ENCODE measurements around the gene RXFP1. TPM values are rescaled to one million over a fixed set of nuclear protein-coding genes. Genes with fewer than 3 reads are reported as not detected.

RXFP1 gene
- total RNA-seq, 4 donors from 2014 or later = not detected

DNA sequence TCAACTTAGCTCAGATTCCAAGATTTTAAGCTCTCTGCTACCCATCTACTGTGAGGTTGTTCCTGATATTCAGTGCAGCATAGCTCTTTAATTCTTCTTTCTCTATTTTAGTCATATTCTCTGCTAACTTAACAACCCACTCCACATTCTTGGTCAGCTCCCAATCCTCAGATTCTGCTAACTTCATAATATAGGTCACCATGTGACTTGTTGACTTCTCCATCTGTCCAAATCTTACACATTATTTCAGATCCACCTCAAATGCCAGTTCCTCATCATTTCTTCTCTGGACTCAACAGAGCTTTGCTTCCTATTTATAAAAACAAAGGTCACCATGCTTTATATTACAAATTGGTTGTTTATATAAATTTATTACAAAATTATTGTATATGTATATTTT is 29.3 kb upstream of the RXFP1 start:
- in situ Hi-C loops (cut with MboI; ENCODE audit: low sequenced_read_pairs in 4 of 4) (no loop called here), intact Hi-C loops (cut with DNase I; ENCODE audit: low total_unique reads) (no loop called here)
- Histone ChIP-seq H3K27ac (no peak overlapping the region), H3K27me3 (no peaks in the 10 kb centered on the region), H3K4me1 (no peaks in the 10 kb centered on the region), H3K36me3 (no peaks in the 10 kb centered on the region), H3K4me3 (no peak overlapping the region), H3K9me3 (no peaks in the 10 kb centered on the region)
- no peak for ATAC-seq
- TF ChIP-seq, protein P1, sequence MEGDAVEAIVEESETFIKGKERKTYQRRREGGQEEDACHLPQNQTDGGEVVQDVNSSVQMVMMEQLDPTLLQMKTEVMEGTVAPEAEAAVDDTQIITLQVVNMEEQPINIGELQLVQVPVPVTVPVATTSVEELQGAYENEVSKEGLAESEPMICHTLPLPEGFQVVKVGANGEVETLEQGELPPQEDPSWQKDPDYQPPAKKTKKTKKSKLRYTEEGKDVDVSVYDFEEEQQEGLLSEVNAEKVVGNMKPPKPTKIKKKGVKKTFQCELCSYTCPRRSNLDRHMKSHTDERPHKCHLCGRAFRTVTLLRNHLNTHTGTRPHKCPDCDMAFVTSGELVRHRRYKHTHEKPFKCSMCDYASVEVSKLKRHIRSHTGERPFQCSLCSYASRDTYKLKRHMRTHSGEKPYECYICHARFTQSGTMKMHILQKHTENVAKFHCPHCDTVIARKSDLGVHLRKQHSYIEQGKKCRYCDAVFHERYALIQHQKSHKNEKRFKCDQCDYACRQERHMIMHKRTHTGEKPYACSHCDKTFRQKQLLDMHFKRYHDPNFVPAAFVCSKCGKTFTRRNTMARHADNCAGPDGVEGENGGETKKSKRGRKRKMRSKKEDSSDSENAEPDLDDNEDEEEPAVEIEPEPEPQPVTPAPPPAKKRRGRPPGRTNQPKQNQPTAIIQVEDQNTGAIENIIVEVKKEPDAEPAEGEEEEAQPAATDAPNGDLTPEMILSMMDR (IDR thresholded peaks at IDR 0.05 in 4 of 5, conservative IDR thresholded peaks at IDR 0.05 in 1 of 5) = no peak
- TF ChIP-seq POLR2A (IDR thresholded peaks at IDR 0.05) = no peak
- no peak for DNase-seq

- no peak overlapping the region for H3K27ac ChIP-seq
- in situ Hi-C loops (cut with MboI; ENCODE audit: low sequenced_read_pairs in 4 of 4) (no loop called here), intact Hi-C loops (cut with DNase I; ENCODE audit: low total_unique reads) (loop anchor here (2.0 kb wide), 1 partner anchor 129 kb away; no protein-coding TSS in a partner anchor)
- no peaks in the 10 kb centered on the region for H3K27me3 ChIP-seq
- ATAC-seq = no peak
- no peaks in the 10 kb centered on the region for H3K9me3 ChIP-seq
- H3K4me3 ChIP-seq = no peak overlapping the region
- H3K36me3 ChIP-seq = no peaks in the 10 kb centered on the region
- DNase-seq = no peak
- TF ChIP-seq, protein P1 (IDR thresholded peaks at IDR 0.05 in 4 of 5, conservative IDR thresholded peaks at IDR 0.05 in 1 of 5) = peak in 2 of 5 experiments; percentile 20 to 32
- TF ChIP-seq POLR2A (IDR thresholded peaks at IDR 0.05) = no peak
- no peaks in the 10 kb centered on the region for H3K4me1 ChIP-seq
Observed at GRCh38 chr4:158496030-158496741, 25.5 kb upstream of the RXFP1 start.

DNA sequence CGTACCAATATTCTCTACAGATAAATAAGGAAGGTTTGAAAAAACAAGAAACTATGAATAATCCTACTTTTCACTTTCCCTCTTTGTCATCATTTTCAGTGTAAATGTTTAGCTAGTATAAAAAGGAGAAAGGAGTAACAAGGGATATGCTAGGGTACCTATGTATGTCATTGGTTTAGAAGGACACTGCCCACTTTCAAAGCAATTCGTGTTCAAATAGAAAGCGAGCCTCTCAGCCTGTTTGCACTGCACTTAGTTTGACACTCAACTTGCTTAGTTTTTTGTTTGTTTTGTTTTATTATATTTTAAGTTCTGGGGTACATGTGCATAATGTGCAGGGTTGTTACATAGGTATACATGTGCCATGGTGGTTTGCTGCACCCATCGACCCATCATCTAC is 21.6 kb upstream of the RXFP1 start:
- no peaks in the 10 kb centered on the region for H3K27me3 ChIP-seq
- H3K9me3 ChIP-seq = no peaks in the 10 kb centered on the region
- H3K27ac ChIP-seq = no peak overlapping the region
- ATAC-seq (no peak), DNase-seq (no peak)
- H3K4me3 ChIP-seq = no peak overlapping the region
- TF ChIP-seq, protein P1 (IDR thresholded peaks at IDR 0.05 in 4 of 5, conservative IDR thresholded peaks at IDR 0.05 in 1 of 5) = no peak
- TF ChIP-seq POLR2A (IDR thresholded peaks at IDR 0.05) = no peak
- no peaks in the 10 kb centered on the region for H3K36me3 ChIP-seq
- intact Hi-C loops (cut with DNase I; ENCODE audit: low total_unique reads) = no loop called here
- H3K4me1 ChIP-seq = no peaks in the 10 kb centered on the region
- in situ Hi-C loops (cut with MboI; ENCODE audit: low sequenced_read_pairs in 4 of 4) = no loop called here

- H3K4me3 ChIP-seq = no peak overlapping the region
- TF ChIP-seq, protein P1 (IDR thresholded peaks at IDR 0.05 in 4 of 5, conservative IDR thresholded peaks at IDR 0.05 in 1 of 5) = no peak
- no peak for TF ChIP-seq POLR2A (IDR thresholded peaks at IDR 0.05)
- H3K9me3 ChIP-seq = no peaks in the 10 kb centered on the region
- in situ Hi-C loops (cut with MboI; ENCODE audit: low sequenced_read_pairs in 4 of 4) (no loop called here), intact Hi-C loops (cut with DNase I; ENCODE audit: low total_unique reads) (no loop called here)
- H3K36me3 ChIP-seq = no peaks in the 10 kb centered on the region
- ATAC-seq = no peak
- no peak for DNase-seq
- no peak overlapping the region for H3K27ac ChIP-seq
- H3K4me1 ChIP-seq = no peaks in the 10 kb centered on the region
- no peaks in the 10 kb centered on the region for H3K27me3 ChIP-seq
Observed at GRCh38 chr4:158513256-158513655, 8.4 kb upstream of the RXFP1 start.

- no peak overlapping the region for H3K4me3 ChIP-seq
- no peaks in the 10 kb centered on the region for H3K36me3 ChIP-seq
- no peak overlapping the region for H3K27ac ChIP-seq
- H3K27me3 ChIP-seq = no peaks in the 10 kb centered on the region
- no peak for DNase-seq
- in situ Hi-C loops (cut with MboI; ENCODE audit: low sequenced_read_pairs in 4 of 4) = no loop called here
- ATAC-seq = no peak
- intact Hi-C loops (cut with DNase I; ENCODE audit: low total_unique reads) = no loop called here
- no peaks in the 10 kb centered on the region for H3K4me1 ChIP-seq
- TF ChIP-seq, protein P1 (IDR thresholded peaks at IDR 0.05 in 4 of 5, conservative IDR thresholded peaks at IDR 0.05 in 1 of 5) = no peak
- TF ChIP-seq POLR2A (IDR thresholded peaks at IDR 0.05) = no peak
- no peaks in the 10 kb centered on the region for H3K9me3 ChIP-seq
Observed at GRCh38 chr4:158519226-158519625, 2.5 kb upstream of the RXFP1 start.
